Testis (tissue), 2 donors: ENCODE results near the gene ZDBF2.

Experiments
- CTCF ChIP-seq, 3 experiments: fragments of 450-650 bp in 2 of 3; fragments of 200-600 bp in 1 of 3; sonication (generic) in 1 of 3; IDR thresholded peaks; one replicate each; pipeline ENCODE4 v1.5.1; 2016 to 2019; ENCODE audit warnings: antibody characterized with exemption in 3 of 3, mild to moderate bottlenecking in 2 of 3, moderate library complexity in 1 of 3
- POLR2A ChIP-seq: fragments of 450-650 bp; IDR thresholded peaks from one replicate; pipeline ENCODE4 v1.6.1; 2017; ENCODE audit warnings: antibody characterized with exemption, mild to moderate bottlenecking, moderate library complexity

- TF ChIP-seq POLR2A = no peak
- TF ChIP-seq CTCF (IDR thresholded peaks at IDR 0.05) = no peak
Measured at GRCh38 chr2:206287197-206287596, 12.7 kb downstream of the ZDBF2 start.
